H1 (cell line): ENCODE data around the gene RASAL1. TPM values are rescaled to one million over a fixed set of nuclear protein-coding genes. Genes with fewer than 3 reads are reported as not detected.

ENCODE experiments used
- CHD7 ChIP-seq: fragments of 300-600 bp; sonication (generic); IDR thresholded peaks from 2 replicates; pipeline ENCODE4 v1.7.1; 2012; ENCODE audit warnings: low read length, moderate library complexity, mild to moderate bottlenecking, inconsistent platforms; ENCODE audit not compliant: insufficient replicate concordance
- CTCF ChIP-seq, 3 experiments: IDR thresholded peaks; 1 replicate in 2 of 3; 2 replicates in 1 of 3; pipeline versions ENCODE4 v1.5.1 to v1.6.1; 2011; ENCODE audit warnings: low read length in 3 of 3, mild to moderate bottlenecking in 3 of 3, inconsistent platforms in 2 of 3, low read depth in 1 of 3, moderate library complexity in 1 of 3; ENCODE audit not compliant: insufficient read depth in 1 of 3; ENCODE audit errors: control extremely low read depth in 1 of 3
- KDM4A ChIP-seq: IDR thresholded peaks from one replicate; pipeline ENCODE4 v1.7.1; 2012; ENCODE audit warnings: low read depth, mild to moderate bottlenecking, moderate library complexity, low read length, inconsistent platforms; ENCODE audit not compliant: severe bottlenecking
- SIX5 ChIP-seq: IDR thresholded peaks from 2 replicates; pipeline ENCODE4 v1.6.1; 2011; ENCODE audit warnings: mild to moderate bottlenecking, low read depth, low read length
- SP4 ChIP-seq: IDR thresholded peaks from 2 replicates; pipeline ENCODE4 v1.6.1; 2012; ENCODE audit warnings: low read length, inconsistent platforms
- SRF ChIP-seq: IDR thresholded peaks from 2 replicates; pipeline ENCODE4 v1.6.1; 2011; ENCODE audit warnings: mild to moderate bottlenecking, low read depth, low read length, moderate library complexity
- TBP ChIP-seq: IDR thresholded peaks from 2 replicates; pipeline ENCODE4 v1.6.1; 2011; ENCODE audit warnings: low read depth, low read length, improper control_type of control experiment
- polyA plus RNA-seq, 7 experiments: library from polyadenylated mRNA; depleted of rRNA in 3 of 7; stranded (reverse) in 5 of 7; unstranded in 2 of 7; fragments of >200 nt in 5 of 7; fragments of 200-250 nt in 2 of 7; gene quantifications; 1 replicate in 5 of 7; 2 replicates in 1 of 7; 4 replicates in 1 of 7; pipeline versions ENCODE4 v1.2.1 to v1.2.3, GENCODE V29; 2011 to 2013; ENCODE audit warnings: missing spikeins in 2 of 7, mixed read lengths in 2 of 7
- total RNA-seq: library from RNA; stranded (reverse); fragmentation: NEBNext Ultra II Directional; extraction: Animal tissue kit (Norgen Biotek cat#: 25700); gene quantifications from 2 replicates; pipeline ENCODE4 v1.2.1, GENCODE V29; 2021

RASAL1 gene
- total and polyA plus RNA-seq, 2 of the 8 experiments (the other 6 are each of a cell fraction or from before 2014, with no cell fraction given): 3.7 to 5.0 TPM

- TF ChIP-seq CHD7: no peak
- no peak for TF ChIP-seq SIX5
- no peak for TF ChIP-seq SRF
- TF ChIP-seq CTCF (IDR thresholded peaks at IDR 0.05; ENCODE audit: control extremely low read depth in 1 of 3, insufficient read depth in 1 of 3, low read depth in 1 of 3, low read length in 3 of 3): no peak
- TF ChIP-seq SP4: no peak
- no peak for TF ChIP-seq KDM4A
- no peak for TF ChIP-seq TBP
Measured at GRCh38 chr12:113137861-113138783, 2.6 kb upstream of the RASAL1 start (continued).
